Upper lobe of left lung (tissue), 6 donors: Measurements from ENCODE around the gene PGBD5. TPM values are rescaled to one million over a fixed set of nuclear protein-coding genes. Genes with fewer than 3 reads are reported as not detected.
A peak's percentile ranks its signal among the peaks of the same experiment; 100 is the strongest.

ENCODE experiments used
- ATAC-seq, 2 donors: fragments of 200-7000 bp; cut with Tn5 transposase; one replicate each; pipeline ENCODE4 v1.9.1; 2022; ENCODE audit warnings: mild to moderate bottlenecking in 2 of 2, moderate library complexity in 2 of 2; ENCODE audit not compliant: low FRiP score in 2 of 2
- DNase-seq, 2 donors: peaks; one replicate each; pipeline ENCODE4 v3.0.0-alpha.2; 2019 to 2020
- H3K27ac ChIP-seq, 4 donors: fragments of 200-600 bp; sonication (generic); one replicate each; pipeline ENCODE4 v1.5.1; 2016 to 2019
- H3K27me3 ChIP-seq, 4 donors: fragments of 200-600 bp; sonication (generic); one replicate each; pipeline ENCODE4 v1.5.1; 2017 to 2019
- H3K36me3 ChIP-seq, 4 donors: fragments of 200-600 bp; sonication (generic); one replicate each; pipeline ENCODE4 v1.5.1; 2016 to 2019
- H3K4me1 ChIP-seq, 4 donors: fragments of 200-600 bp; sonication (generic); one replicate each; pipeline ENCODE4 v1.5.1; 2018 to 2019
- H3K4me3 ChIP-seq, 4 donors: fragments of 200-600 bp; sonication (generic); one replicate each; pipeline ENCODE4 v1.5.1; 2017 to 2019; ENCODE audit warnings: mild to moderate bottlenecking in 2 of 4, moderate library complexity in 1 of 4
- H3K9me3 ChIP-seq, 4 donors: fragments of 200-600 bp; sonication (generic); one replicate each; pipeline ENCODE4 v1.5.1; 2018 to 2019
- EP300 ChIP-seq, 4 donors: sonication (generic); formaldehyde crosslinking; IDR thresholded peaks; one replicate each; pipeline ENCODE4 v1.5.1; 2017; ENCODE audit warnings: antibody characterized with exemption in 4 of 4, control low read depth in 2 of 4
- POLR2A ChIP-seq, 4 donors: fragments of 450-650 bp; IDR thresholded peaks; one replicate each; pipeline ENCODE4 v1.5.1; 2016 to 2017; ENCODE audit warnings: antibody characterized with exemption in 4 of 4, mild to moderate bottlenecking in 2 of 4
- POLR2AphosphoS5 ChIP-seq, 2 donors: sonication (generic); formaldehyde crosslinking; IDR thresholded peaks; one replicate each; pipeline ENCODE4 v1.5.1; 2017; ENCODE audit warnings: antibody characterized with exemption in 2 of 2
- WGBS, 2 donors: methylation state at CpG; one replicate each; pipeline ENCODE4 v1.1.5; 2017 to 2018; 5-methylcytosine and 5-hydroxymethylcytosine counted together
- total RNA-seq, 6 donors: library from RNA; depleted of rRNA in 4 of 6; stranded (reverse); fragments of >200 nt in 4 of 6; gene quantifications; one replicate each; pipeline versions ENCODE4 v1.1.0 to v1.2.1, GENCODE V29; 2016 to 2021
- TF ChIP-seq, protein P1 (sequence below), 6 experiments: fragments of 450-650 bp in 4 of 6; fragments of 200-600 bp in 2 of 6; sonication (generic) in 2 of 6; IDR thresholded peaks; one replicate each; pipeline ENCODE4 v1.5.1; 2016 to 2019; ENCODE audit warnings: antibody characterized with exemption in 6 of 6
- donor health status: DM: no; HTN: no; CAD: no; lungs with moderate emphysema.
- donor health status: DM: no; HTN: yes; CAD: no; lungs with severe emphysema.

PGBD5 gene
- total RNA-seq, 6 donors from 2014 or later, result 0.78 to 5.0 (median 3.9) TPM

DNA sequence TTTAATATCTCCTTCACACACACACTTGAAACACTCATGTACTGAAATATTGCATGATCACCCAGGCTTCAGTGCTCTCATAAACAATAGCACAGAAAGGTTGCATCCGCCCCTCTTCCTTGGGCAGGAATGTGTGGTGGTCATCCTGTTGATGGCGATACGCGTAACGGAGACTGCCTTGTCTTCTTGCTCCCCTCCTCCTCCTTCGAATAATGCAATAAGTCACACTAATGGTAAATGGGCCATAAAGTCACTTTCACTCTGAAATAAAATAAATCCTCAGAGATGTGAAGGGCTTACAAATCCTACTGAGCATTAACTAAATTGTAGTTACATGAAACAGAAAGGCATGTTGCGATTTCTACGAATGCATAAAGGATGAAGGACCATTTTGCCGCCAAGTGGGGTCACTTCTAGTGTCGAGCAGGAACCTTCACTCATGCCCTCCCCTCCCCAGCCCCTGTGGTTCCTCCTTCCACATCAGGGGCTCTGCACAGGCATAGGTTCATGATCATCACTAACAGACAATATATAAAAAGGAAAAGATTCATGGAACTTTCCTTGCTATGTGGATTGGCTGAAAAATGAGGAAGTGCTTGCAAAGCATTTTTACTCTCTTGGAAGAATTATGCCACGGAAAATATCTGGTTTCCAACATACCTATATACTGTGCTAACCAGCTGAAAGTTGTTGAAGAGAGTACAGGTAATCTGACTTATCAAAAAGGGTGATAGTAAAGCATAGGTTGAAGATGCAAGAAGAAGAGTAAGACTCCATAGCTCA, 1.2 kb upstream of the PGBD5 start:
- peaks cover 7 to 24% (median 15%) of the 10 kb centered on the region in 4 donors for H3K4me1 ChIP-seq
- WGBS, 2 donors, result 46 to 58% methylated on average over 11 of the region's 11 CpGs
- ATAC-seq (no peak), DNase-seq (no peak)
- no peaks in the 10 kb centered on the region for H3K9me3 ChIP-seq
- TF ChIP-seq POLR2AphosphoS5 (IDR thresholded peaks at IDR 0.05) (no peak), POLR2A (IDR thresholded peaks at IDR 0.05) (no peak), EP300 (IDR thresholded peaks at IDR 0.05) (no peak)
- TF ChIP-seq, protein P1, sequence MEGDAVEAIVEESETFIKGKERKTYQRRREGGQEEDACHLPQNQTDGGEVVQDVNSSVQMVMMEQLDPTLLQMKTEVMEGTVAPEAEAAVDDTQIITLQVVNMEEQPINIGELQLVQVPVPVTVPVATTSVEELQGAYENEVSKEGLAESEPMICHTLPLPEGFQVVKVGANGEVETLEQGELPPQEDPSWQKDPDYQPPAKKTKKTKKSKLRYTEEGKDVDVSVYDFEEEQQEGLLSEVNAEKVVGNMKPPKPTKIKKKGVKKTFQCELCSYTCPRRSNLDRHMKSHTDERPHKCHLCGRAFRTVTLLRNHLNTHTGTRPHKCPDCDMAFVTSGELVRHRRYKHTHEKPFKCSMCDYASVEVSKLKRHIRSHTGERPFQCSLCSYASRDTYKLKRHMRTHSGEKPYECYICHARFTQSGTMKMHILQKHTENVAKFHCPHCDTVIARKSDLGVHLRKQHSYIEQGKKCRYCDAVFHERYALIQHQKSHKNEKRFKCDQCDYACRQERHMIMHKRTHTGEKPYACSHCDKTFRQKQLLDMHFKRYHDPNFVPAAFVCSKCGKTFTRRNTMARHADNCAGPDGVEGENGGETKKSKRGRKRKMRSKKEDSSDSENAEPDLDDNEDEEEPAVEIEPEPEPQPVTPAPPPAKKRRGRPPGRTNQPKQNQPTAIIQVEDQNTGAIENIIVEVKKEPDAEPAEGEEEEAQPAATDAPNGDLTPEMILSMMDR (IDR thresholded peaks at IDR 0.05), result no peak
- H3K27me3 ChIP-seq, result peaks cover 0 to 27% (median 7%) of the 10 kb centered on the region in 4 donors
- no peak overlapping the region for H3K4me3 ChIP-seq
- H3K27ac ChIP-seq, result no peak overlapping the region
- no peaks in the 10 kb centered on the region for H3K36me3 ChIP-seq

DNA sequence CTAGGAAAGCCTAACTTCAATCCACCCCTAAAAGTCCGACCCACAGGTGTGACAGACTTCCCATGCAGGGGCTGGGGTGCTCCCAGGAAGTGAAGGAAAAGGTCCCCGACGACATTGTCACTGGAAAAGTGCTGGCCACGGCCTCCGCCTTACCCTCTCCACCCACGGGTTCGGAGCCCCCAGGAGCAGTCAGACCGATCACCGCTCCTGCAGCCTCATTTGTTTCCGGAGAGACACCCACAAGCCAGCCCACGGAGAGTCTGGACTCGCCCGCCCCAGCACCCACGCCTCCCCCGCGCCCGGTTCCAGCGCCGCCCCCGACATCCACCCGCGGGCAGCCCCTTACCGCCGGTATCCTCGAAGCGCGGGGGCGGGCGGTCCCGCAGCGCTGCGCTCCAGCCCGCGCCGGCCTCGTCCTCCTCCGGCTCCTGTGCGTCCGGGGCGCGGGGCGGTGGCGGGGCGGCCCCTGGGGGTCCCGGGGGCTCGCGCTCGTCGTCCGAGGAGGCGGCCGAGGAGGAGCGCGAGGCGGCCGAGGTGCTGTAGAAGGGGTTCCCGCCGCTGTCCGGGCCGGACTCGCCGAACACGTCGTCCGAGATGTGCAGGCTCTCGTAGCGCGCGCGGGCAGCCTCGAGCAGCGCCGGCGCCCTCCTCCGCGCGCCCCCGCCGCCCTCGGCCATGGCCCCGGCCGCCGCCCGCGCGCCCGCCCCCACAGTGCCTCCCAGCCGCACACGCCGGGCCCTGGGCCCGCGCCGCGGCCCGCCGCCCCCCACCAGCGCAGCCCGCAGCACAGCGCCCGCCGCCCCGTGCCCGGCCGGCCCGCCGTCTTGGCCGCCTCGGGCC, 660 bp downstream of the PGBD5 start:
- WGBS, 2 donors, result 1 to 20% methylated on average over 2 to 22 of the region's 108 CpGs
- Histone ChIP-seq H3K4me3 (peak overlapping the region in 3 of 4 donors; percentile 49 to 74 (median 63)), H3K27ac (no peak overlapping the region), H3K27me3 (peaks cover 0 to 27% (median 7%) of the 10 kb centered on the region in 4 donors), H3K9me3 (no peaks in the 10 kb centered on the region), H3K4me1 (peaks cover 7 to 24% (median 15%) of the 10 kb centered on the region in 4 donors), H3K36me3 (no peaks in the 10 kb centered on the region)
- no peak for ATAC-seq
- TF ChIP-seq POLR2AphosphoS5 (IDR thresholded peaks at IDR 0.05) (no peak), EP300 (IDR thresholded peaks at IDR 0.05) (no peak), POLR2A (IDR thresholded peaks at IDR 0.05) (no peak)
- TF ChIP-seq, protein P1 (IDR thresholded peaks at IDR 0.05), result no peak
- DNase-seq, result peak in 1 of 2 donors; percentile 86

- no peak for ATAC-seq
- no peaks in the 10 kb centered on the region for H3K36me3 ChIP-seq
- DNase-seq, result peak in 1 of 2 donors; percentile 30
- peaks cover 7 to 24% (median 15%) of the 10 kb centered on the region in 4 donors for H3K4me1 ChIP-seq
- TF ChIP-seq EP300 (IDR thresholded peaks at IDR 0.05), result no peak
- TF ChIP-seq, protein P1 (IDR thresholded peaks at IDR 0.05), result no peak
- no peak for TF ChIP-seq POLR2A (IDR thresholded peaks at IDR 0.05)
- TF ChIP-seq POLR2AphosphoS5 (IDR thresholded peaks at IDR 0.05), result no peak
- H3K27me3 ChIP-seq, result peaks cover 0 to 27% (median 7%) of the 10 kb centered on the region in 4 donors
- no peak overlapping the region for H3K27ac ChIP-seq
- WGBS, 2 donors, result 6 to 10% methylated on average over 29 to 33 of the region's 33 CpGs
- H3K4me3 ChIP-seq, result peak overlapping the region in 3 of 4 donors; percentile 47 to 63 (median 49)
- no peaks in the 10 kb centered on the region for H3K9me3 ChIP-seq
Observed at GRCh38 chr1:230424391-230425251, 1.5 kb downstream of the PGBD5 start.

DNA sequence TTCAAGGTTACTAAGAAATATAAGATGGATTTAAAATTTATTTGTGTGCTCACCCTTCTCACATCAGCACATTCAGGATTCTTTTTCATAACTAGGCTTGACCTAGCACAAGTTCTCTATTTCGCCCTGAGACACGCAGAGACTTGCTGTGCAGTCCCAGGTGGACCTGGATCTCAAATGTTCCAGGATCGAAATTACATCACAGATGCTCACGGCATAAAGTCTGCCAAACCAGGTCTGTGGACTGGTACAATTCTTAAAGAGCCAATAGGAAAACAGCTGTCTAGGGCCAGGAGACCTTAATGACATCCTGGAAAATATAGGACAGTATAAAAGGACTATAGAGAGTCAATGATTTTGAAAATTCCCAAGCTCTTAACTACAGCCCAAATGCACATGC, 2.2 kb downstream of the PGBD5 start:
- Histone ChIP-seq H3K27me3 (peaks cover 0 to 27% (median 7%) of the 10 kb centered on the region in 4 donors), H3K27ac (no peak overlapping the region), H3K4me3 (no peak overlapping the region), H3K9me3 (no peaks in the 10 kb centered on the region), H3K4me1 (peaks cover 7 to 24% (median 15%) of the 10 kb centered on the region in 4 donors), H3K36me3 (no peaks in the 10 kb centered on the region)
- DNase-seq, result no peak
- TF ChIP-seq EP300 (IDR thresholded peaks at IDR 0.05) (no peak), POLR2A (IDR thresholded peaks at IDR 0.05) (no peak), POLR2AphosphoS5 (IDR thresholded peaks at IDR 0.05) (no peak)
- TF ChIP-seq, protein P1 (IDR thresholded peaks at IDR 0.05), result no peak
- ATAC-seq, result no peak
- 77 to 78% methylated on average over 4 of the region's 4 CpGs for WGBS, 2 donors
